CD4-positive, alpha-beta T cell treated with Interleukin-2 at 100 ng/mL for 4 hours (primary cell): ENCODE measurements around the gene TAF11L2.
"Not testable (repeated sequence)": the region's sequence is repeated elsewhere in the genome, so short reads cannot be mapped to it uniquely, and the experiment has no call there.

Experiments
- DNase-seq: peaks from one replicate; pipeline ENCODE4 v3.0.0-alpha.2; 2020; ENCODE audit warnings: low spot score

The TAF11L2 gene

GRCh38 chr5:17497931-17498330, at the start of gene TAF11L2:
Gene TAF11L2 (plus strand): TSS chr5:17498231.
- DNase-seq: not testable (repeated sequence)

GRCh38 chr5:17448877-17449276, 49.2 kb upstream of the TAF11L2 start:
- no peak for DNase-seq

- DNase-seq: no peak
These were observed 45.1 kb upstream of the TAF11L2 start for GRCh38 chr5:17452936-17453335.

- DNase-seq: no peak
These were observed 42.1 kb upstream of the TAF11L2 start for GRCh38 chr5:17455942-17456341.

GRCh38 chr5:17461793-17462192, 36.2 kb upstream of the TAF11L2 start:
- no peak for DNase-seq

- no peak for DNase-seq
These were observed 34.4 kb upstream of the TAF11L2 start for GRCh38 chr5:17463653-17464052.

- no peak for DNase-seq
These were observed 28.0 kb upstream of the TAF11L2 start for GRCh38 chr5:17470064-17470463.

- not testable (repeated sequence) for DNase-seq
These were observed 23.0 kb upstream of the TAF11L2 start for GRCh38 chr5:17475064-17475463.

- DNase-seq: no peak
These were observed 21.0 kb upstream of the TAF11L2 start for GRCh38 chr5:17477043-17477442.

GRCh38 chr5:17477573-17478265, 20.3 kb upstream of the TAF11L2 start:
- DNase-seq: no peak

- DNase-seq: no peak
These were observed 16.7 kb upstream of the TAF11L2 start for GRCh38 chr5:17481378-17481777.

- no peak for DNase-seq
These were observed 15.2 kb upstream of the TAF11L2 start for GRCh38 chr5:17482790-17483189.

GRCh38 chr5:17486464-17487173, 11.4 kb upstream of the TAF11L2 start:
- DNase-seq: not testable (repeated sequence)

GRCh38 chr5:17487174-17487512, 10.9 kb upstream of the TAF11L2 start:
- DNase-seq: no peak

- DNase-seq: not testable (repeated sequence)
These were observed 6.8 kb upstream of the TAF11L2 start for GRCh38 chr5:17491257-17491656.

- no peak for DNase-seq
These were observed 5.3 kb upstream of the TAF11L2 start for GRCh38 chr5:17492770-17493169.

- DNase-seq: no peak
These were observed 585 bp upstream of the TAF11L2 start for GRCh38 chr5:17497446-17497845.

- no peak for DNase-seq
These were observed 13.8 kb downstream of the TAF11L2 start for GRCh38 chr5:17511775-17512325.

GRCh38 chr5:17517526-17517925, 19.5 kb downstream of the TAF11L2 start:
- DNase-seq: not testable (repeated sequence)

- not testable (repeated sequence) for DNase-seq
These were observed 20.0 kb downstream of the TAF11L2 start, which contains the start of gene TAF11L3 for GRCh38 chr5:17518067-17518466. Gene TAF11L3 (plus strand): TSS chr5:17518367.

- DNase-seq: not testable (repeated sequence)
These were observed 21.5 kb downstream of the TAF11L2 start for GRCh38 chr5:17519508-17519907.

GRCh38 chr5:17521501-17521900, 23.5 kb downstream of the TAF11L2 start, which contains the start of gene TAF11L4:
Gene TAF11L4 (plus strand): TSS chr5:17521801.
- DNase-seq: not testable (repeated sequence)

- not testable (repeated sequence) for DNase-seq
These were observed 26.9 kb downstream of the TAF11L2 start, which contains the start of gene TAF11L5 for GRCh38 chr5:17524935-17525334. Gene TAF11L5 (plus strand): TSS chr5:17525235.
